Right lobe of liver (tissue), 4 donors: ENCODE measurements around the gene C19orf81.

Experiments used
- CTCF ChIP-seq, 4 donors: fragments of 200-600 bp in 3 of 4; fragments of 450-650 bp in 1 of 4; IDR thresholded peaks; one replicate each; pipeline versions ENCODE4 v1.5.1 to v1.8.0; 2016 to 2022; ENCODE audit warnings: antibody characterized with exemption in 4 of 4, mild to moderate bottlenecking in 2 of 4
- POLR2A ChIP-seq: fragments of 450-650 bp; IDR thresholded peaks from one replicate; pipeline ENCODE4 v1.6.1; 2017; ENCODE audit warnings: antibody characterized with exemption, mild to moderate bottlenecking
- donor health status: DM: no; HTN: no; CAD: no.
- donor health status: DM: no; HTN: no; CAD: no.
- donor health status: DM: no; HTN: yes; CAD: no.

- TF ChIP-seq CTCF (IDR thresholded peaks at IDR 0.05) (no peak), POLR2A (no peak)
Measured at GRCh38 chr19:50626795-50627194, 22.4 kb upstream of the C19orf81 start.
